ENCODE results near the gene CFAP45.

- no peak for TF ChIP-seq CTCF (conservative IDR thresholded peaks at IDR 0.05; ENCODE audit: low read length)
- no peak for TF ChIP-seq EZH2phosphoT487 (IDR thresholded peaks at IDR 0.05; ENCODE audit: borderline replicate concordance, low read depth, low read length)
Observed at GRCh38 chr1:159946242-159947187, 46.5 kb upstream of the CFAP45 start.

Measured in OCI-LY7 (cell line).